HG02610 (cell line): ENCODE data around the gene TNNC1.

Experiments used
- ATAC-seq: cut with Tn5 transposase; IDR thresholded peaks from one replicate; pipeline ENCODE4 v1.9.1; 2021; ENCODE audit warnings: mild to moderate bottlenecking, moderate library complexity; ENCODE audit not compliant: unreplicated experiment

TNNC1 gene

GRCh38 chr3:52484680-52485461, 31.0 kb upstream of the TNNC1 start:
- ATAC-seq, result no peak

- ATAC-seq, result no peak
Observed at GRCh38 chr3:52483577-52484381, 29.9 kb upstream of the TNNC1 start.

GRCh38 chr3:52483081-52483480, 29.2 kb upstream of the TNNC1 start:
- ATAC-seq, result no peak

GRCh38 chr3:52481819-52482521, 28.1 kb upstream of the TNNC1 start:
- no peak for ATAC-seq

GRCh38 chr3:52480768-52481715, 27.2 kb upstream of the TNNC1 start:
- no peak for ATAC-seq

GRCh38 chr3:52479877-52480575, 26.2 kb upstream of the TNNC1 start:
- ATAC-seq, result no peak

- no peak for ATAC-seq
Observed at GRCh38 chr3:52479037-52479876, 25.4 kb upstream of the TNNC1 start.

- ATAC-seq, result no peak
Observed at GRCh38 chr3:52477796-52478095, 23.9 kb upstream of the TNNC1 start.

GRCh38 chr3:52477076-52477795, 23.4 kb upstream of the TNNC1 start:
- ATAC-seq, result no peak

GRCh38 chr3:52473026-52473425, 19.2 kb upstream of the TNNC1 start:
- ATAC-seq, result no peak

- no peak for ATAC-seq
Observed at GRCh38 chr3:52472239-52473000, 18.6 kb upstream of the TNNC1 start.

- no peak for ATAC-seq
Observed at GRCh38 chr3:52471371-52472238, 17.8 kb upstream of the TNNC1 start.

GRCh38 chr3:52470920-52471319, 17.1 kb upstream of the TNNC1 start:
- ATAC-seq, result no peak

- ATAC-seq, result no peak
Observed at GRCh38 chr3:52469001-52469400, 15.2 kb upstream of the TNNC1 start.

GRCh38 chr3:52468336-52468735, 14.5 kb upstream of the TNNC1 start:
- no peak for ATAC-seq

GRCh38 chr3:52463416-52463815, 9.6 kb upstream of the TNNC1 start:
- no peak for ATAC-seq

- no peak for ATAC-seq
Observed at GRCh38 chr3:52461874-52462273, 8.0 kb upstream of the TNNC1 start.
